Fibroblast of pulmonary artery (primary cell): ENCODE data around the gene NPM1.
A peak's percentile ranks its signal among the peaks of the same experiment; 100 is the strongest.

Source experiments
- DNase-seq: peaks from one replicate; pipeline ENCODE4 v3.0.0-alpha.2; 2010; ENCODE audit warnings: low read depth
- H3K4me3 ChIP-seq: replicated peaks from 2 replicates; pipeline ENCODE4 v1.5.1; 2011; ENCODE audit warnings: low read depth, mild to moderate bottlenecking, control low read depth, low read length, moderate library complexity
- TF ChIP-seq, protein P1 (sequence below): IDR thresholded peaks from 2 replicates; pipeline ENCODE4 v1.5.1; 2011; ENCODE audit warnings: mild to moderate bottlenecking, control low read depth, low read length, inconsistent platforms; ENCODE audit errors: missing control alignments

Gene NPM1

GRCh38 chr5:171387345-171387969 lies at the start of gene NPM1:
Gene NPM1 (plus strand): TSS chr5:171387849. CDS start chr5:171387949, 100 bp downstream.
- TF ChIP-seq, protein P1, sequence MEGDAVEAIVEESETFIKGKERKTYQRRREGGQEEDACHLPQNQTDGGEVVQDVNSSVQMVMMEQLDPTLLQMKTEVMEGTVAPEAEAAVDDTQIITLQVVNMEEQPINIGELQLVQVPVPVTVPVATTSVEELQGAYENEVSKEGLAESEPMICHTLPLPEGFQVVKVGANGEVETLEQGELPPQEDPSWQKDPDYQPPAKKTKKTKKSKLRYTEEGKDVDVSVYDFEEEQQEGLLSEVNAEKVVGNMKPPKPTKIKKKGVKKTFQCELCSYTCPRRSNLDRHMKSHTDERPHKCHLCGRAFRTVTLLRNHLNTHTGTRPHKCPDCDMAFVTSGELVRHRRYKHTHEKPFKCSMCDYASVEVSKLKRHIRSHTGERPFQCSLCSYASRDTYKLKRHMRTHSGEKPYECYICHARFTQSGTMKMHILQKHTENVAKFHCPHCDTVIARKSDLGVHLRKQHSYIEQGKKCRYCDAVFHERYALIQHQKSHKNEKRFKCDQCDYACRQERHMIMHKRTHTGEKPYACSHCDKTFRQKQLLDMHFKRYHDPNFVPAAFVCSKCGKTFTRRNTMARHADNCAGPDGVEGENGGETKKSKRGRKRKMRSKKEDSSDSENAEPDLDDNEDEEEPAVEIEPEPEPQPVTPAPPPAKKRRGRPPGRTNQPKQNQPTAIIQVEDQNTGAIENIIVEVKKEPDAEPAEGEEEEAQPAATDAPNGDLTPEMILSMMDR = no peak
- peak; percentile 100 for DNase-seq
- H3K4me3 ChIP-seq = peak within 1 kb of the TSS; percentile 96

DNA sequence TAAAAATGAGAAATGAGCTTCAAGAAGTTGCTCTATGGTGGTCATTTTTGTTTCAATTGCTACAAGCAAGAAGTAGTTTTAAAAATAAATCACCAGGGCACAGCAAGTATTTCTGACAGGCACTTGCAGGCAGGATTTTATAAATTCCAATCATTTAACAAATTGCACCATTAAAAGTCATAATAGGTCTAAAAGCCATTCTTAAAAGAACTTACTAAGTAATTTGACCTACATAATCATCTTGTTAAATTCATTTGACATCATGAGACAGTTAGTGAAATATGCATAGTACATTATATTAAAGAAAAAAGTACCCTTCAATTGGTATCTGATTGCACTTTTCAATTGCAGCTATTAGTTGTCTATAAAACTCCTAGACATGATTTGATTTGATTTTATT lies 47.6 kb upstream of the NPM1 start:
- TF ChIP-seq, protein P1 = no peak
- no peak for DNase-seq
- no peak overlapping the region for H3K4me3 ChIP-seq

- TF ChIP-seq, protein P1 = no peak
- no peak overlapping the region for H3K4me3 ChIP-seq
- DNase-seq = no peak
These were observed 47.2 kb upstream of the NPM1 start for GRCh38 chr5:171340491-171340890.

DNA sequence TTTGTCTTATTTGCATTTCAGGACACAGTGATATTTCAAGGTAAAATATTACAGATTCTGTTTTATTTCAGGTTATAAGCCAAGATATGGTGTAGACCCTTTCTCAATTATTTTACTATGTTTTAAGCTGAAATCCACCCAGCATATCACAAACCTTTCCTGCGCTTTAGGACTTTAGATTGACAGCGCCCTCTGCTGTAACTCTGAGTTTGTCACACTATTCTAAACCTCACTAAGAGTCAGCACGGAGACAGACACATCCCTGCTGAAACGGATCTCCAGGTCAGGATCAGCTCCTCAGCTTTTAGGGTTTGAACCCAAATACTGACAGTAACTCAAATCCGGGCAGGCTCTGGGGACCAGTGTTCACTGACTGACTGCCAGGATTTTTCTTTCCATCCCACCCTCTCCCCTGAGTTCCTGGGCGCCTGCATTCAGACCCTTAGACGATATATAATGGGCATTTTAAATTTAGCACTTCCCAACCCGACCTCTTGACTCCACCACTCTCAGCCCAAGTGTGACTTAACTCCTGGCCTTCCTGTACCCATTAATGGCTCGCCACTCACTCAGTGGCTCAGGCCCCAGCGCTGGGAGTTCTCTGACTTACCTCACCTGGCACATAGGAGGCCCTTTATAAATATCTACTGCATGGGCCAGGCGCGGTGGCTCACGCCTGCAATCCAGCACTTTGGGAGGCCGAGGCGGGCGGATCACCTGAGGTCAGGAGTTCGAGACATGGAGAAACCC lies 45.1 kb upstream of the NPM1 start:
- H3K4me3 ChIP-seq = no peak overlapping the region
- DNase-seq = peak; percentile 80
- TF ChIP-seq, protein P1 = peak; percentile 75

GRCh38 chr5:171344936-171345608 lies 42.6 kb upstream of the NPM1 start:
- TF ChIP-seq, protein P1 = no peak
- no peak for DNase-seq
- H3K4me3 ChIP-seq = no peak overlapping the region

- no peak for DNase-seq
- no peak overlapping the region for H3K4me3 ChIP-seq
- TF ChIP-seq, protein P1 = no peak
These were observed 36.0 kb upstream of the NPM1 start for GRCh38 chr5:171351536-171352073.
